SK-N-MC (cell line): Measurements from ENCODE around the gene PDCD1.

Experiments used
- EZH2 ChIP-seq: fragments of 200-600 bp; sonication (generic); IDR thresholded peaks from one replicate; pipeline ENCODE4 v1.6.1; 2017; ENCODE audit warnings: antibody characterized with exemption
- POLR2AphosphoS5 ChIP-seq: IDR thresholded peaks from 2 replicates; pipeline ENCODE4 v1.6.1; 2012; ENCODE audit warnings: mild to moderate bottlenecking, low read depth, low read length, borderline replicate concordance

DNA sequence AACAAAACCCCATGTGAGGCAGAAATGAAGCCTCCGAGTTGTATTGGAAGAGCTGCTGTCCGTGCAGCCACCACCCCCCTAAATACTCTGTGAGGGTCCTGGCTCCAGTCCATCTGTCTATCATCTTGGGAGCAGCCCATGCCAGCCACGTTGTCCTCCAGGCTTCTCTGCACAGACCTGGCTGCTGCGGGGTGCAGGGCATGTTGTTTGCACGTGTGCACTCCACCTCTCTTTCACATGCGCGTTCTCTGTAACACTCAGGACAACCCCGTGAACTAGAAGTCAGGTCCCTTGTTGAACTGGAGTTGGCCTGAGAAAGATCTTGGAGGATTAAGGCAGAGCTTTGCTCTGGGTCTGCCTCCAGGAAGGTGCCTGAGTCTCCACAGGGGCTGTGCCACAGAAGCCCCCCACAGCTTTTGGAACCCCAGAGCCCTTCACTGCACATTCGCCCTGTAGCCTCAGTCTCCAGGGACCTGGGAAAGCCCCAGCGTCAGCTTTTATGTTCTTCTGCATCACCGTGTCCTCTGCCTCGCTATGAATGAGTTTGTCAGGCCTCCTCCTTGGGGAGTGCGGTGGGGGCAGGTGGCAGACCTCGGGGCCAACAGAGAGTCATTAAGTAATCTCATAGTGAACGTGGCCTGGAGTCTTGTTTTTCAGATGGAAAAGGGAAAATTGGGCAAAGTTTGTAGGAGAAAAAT is 27.4 kb upstream of the PDCD1 start:
- TF ChIP-seq EZH2 (no peak), POLR2AphosphoS5 (no peak)
